ENCODE data around the gene C1QTNF1. TPM values are rescaled to one million over a fixed set of nuclear protein-coding genes. Genes with fewer than 3 reads are reported as not detected.

Gene C1QTNF1
- total RNA-seq, 2 donors from 2014 or later = 445 to 518 TPM

GRCh38 chr17:79074649-79075445 lies 50.9 kb downstream of the C1QTNF1 start, which contains the start of gene ENGASE:
ENGASE (plus strand) TSS chr17:79074824; CDS start chr17:79074945, 121 bp downstream.
- H3K27ac ChIP-seq = peak within 1 kb of the TSS; percentile 76 to 77
- H3K36me3 ChIP-seq = peaks cover 16% of the 10 kb centered on the region
- no peak for TF ChIP-seq CTCF (IDR thresholded peaks at IDR 0.05)
- H3K9me3 ChIP-seq = no peaks in the 10 kb centered on the region
- peak within 1 kb of the TSS; percentile 93 for H3K4me3 ChIP-seq
- peak; percentile 75 for DNase-seq (ENCODE audit: low spot score)
- H3K27me3 ChIP-seq (replicated peaks; ENCODE audit: insufficient read depth) = no peaks in the 10 kb centered on the region
- ATAC-seq (ENCODE audit: insufficient number of reproducible peaks, low FRiP score, low read depth) = peak; percentile 91
- H3K4me1 ChIP-seq (ENCODE audit: control insufficient read depth in 1 of 2, low read depth in 2 of 2) = peaks cover 11 to 28% of the 10 kb centered on the region in 2 donors

DNA sequence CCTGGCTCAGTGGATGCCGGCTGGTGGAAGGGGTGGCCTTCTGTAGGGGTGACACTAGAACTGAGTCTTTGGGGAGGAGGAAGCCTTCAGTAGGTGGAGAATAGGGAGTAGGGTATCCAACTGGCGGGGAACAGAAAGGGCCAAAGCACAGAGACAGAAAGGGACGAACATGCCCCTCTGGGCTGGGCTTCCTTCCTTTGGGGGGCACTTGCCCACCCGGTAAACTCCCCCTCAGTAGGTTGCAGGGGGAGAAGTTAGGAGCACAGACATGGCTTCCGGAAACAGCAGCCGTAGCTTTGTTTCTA lies 51.4 kb downstream of the C1QTNF1 start:
- DNase-seq (ENCODE audit: low spot score) = no peak
- Histone ChIP-seq H3K9me3 (no peaks in the 10 kb centered on the region), H3K27me3 (replicated peaks; ENCODE audit: insufficient read depth) (no peaks in the 10 kb centered on the region), H3K4me1 (ENCODE audit: control insufficient read depth in 1 of 2, low read depth in 2 of 2) (peaks cover 11 to 28% of the 10 kb centered on the region in 2 donors), H3K27ac (peak overlapping the region; percentile 76 to 77), H3K36me3 (peaks cover 22% of the 10 kb centered on the region), H3K4me3 (peak overlapping the region; percentile 93)
- TF ChIP-seq CTCF (IDR thresholded peaks at IDR 0.05) = no peak
- ATAC-seq (ENCODE audit: insufficient number of reproducible peaks, low FRiP score, low read depth) = no peak

- peaks cover 11 to 28% of the 10 kb centered on the region in 2 donors for H3K4me1 ChIP-seq (ENCODE audit: control insufficient read depth in 1 of 2, low read depth in 2 of 2)
- no peak for DNase-seq (ENCODE audit: low spot score)
- H3K4me3 ChIP-seq = peak overlapping the region; percentile 93
- H3K9me3 ChIP-seq = no peaks in the 10 kb centered on the region
- H3K27me3 ChIP-seq (replicated peaks; ENCODE audit: insufficient read depth) = no peaks in the 10 kb centered on the region
- peak overlapping the region; percentile 76 to 77 for H3K27ac ChIP-seq
- no peak for TF ChIP-seq CTCF (IDR thresholded peaks at IDR 0.05)
- ATAC-seq (ENCODE audit: insufficient number of reproducible peaks, low FRiP score, low read depth) = no peak
- H3K36me3 ChIP-seq = peaks cover 27% of the 10 kb centered on the region
Observed at GRCh38 chr17:79075861-79076406, 52.0 kb downstream of the C1QTNF1 start.

GRCh38 chr17:79077587-79077986 lies 53.6 kb downstream of the C1QTNF1 start:
- ATAC-seq (ENCODE audit: insufficient number of reproducible peaks, low FRiP score, low read depth) (no peak), DNase-seq (ENCODE audit: low spot score) (no peak)
- Histone ChIP-seq H3K27ac (no peak overlapping the region), H3K9me3 (no peaks in the 10 kb centered on the region), H3K27me3 (replicated peaks; ENCODE audit: insufficient read depth) (no peaks in the 10 kb centered on the region), H3K4me3 (no peak overlapping the region), H3K4me1 (ENCODE audit: control insufficient read depth in 1 of 2, low read depth in 2 of 2) (peaks cover 11 to 28% of the 10 kb centered on the region in 2 donors), H3K36me3 (peaks cover 32% of the 10 kb centered on the region)
- no peak for TF ChIP-seq CTCF (IDR thresholded peaks at IDR 0.05)

DNA sequence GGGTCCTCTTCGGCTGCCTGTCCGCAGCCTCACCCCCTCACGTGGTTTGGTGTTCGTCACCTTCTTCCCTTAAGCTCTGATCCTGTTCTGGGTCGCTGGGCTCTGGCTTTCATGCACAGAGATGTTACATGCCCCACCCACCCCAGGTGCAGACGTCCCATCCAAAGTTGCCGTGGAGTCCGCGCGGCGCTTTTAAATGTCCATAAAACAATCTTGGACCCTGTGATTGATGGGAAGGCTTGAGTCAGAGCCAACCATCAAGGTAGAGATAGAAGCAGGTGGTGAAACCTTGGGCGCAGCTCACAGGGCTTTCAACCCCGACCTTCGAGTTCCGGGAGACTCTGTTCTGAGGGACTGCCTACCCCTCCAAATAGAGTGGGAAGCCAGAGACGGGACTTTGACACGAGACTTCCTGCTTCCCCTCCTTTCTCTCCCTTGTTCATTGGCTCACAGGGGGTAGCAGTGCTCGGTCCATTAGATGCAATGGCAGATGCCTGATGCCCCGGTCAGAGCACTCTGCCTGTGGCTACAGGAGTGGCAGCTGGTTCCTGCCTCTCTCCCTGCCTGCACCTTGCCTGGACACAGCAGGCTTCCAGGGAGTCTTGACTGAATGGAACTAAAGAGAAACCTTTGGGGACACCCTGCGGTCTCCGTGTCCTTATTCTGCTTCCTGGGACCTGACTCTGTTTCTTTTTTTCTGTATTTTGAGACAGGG lies 54.7 kb downstream of the C1QTNF1 start:
- DNase-seq (ENCODE audit: low spot score) (no peak), ATAC-seq (ENCODE audit: insufficient number of reproducible peaks, low FRiP score, low read depth) (no peak)
- Histone ChIP-seq H3K4me3 (no peak overlapping the region), H3K9me3 (no peaks in the 10 kb centered on the region), H3K36me3 (peaks cover 40% of the 10 kb centered on the region), H3K27ac (no peak overlapping the region), H3K27me3 (replicated peaks; ENCODE audit: insufficient read depth) (no peaks in the 10 kb centered on the region), H3K4me1 (ENCODE audit: control insufficient read depth in 1 of 2, low read depth in 2 of 2) (peaks cover 11 to 21% of the 10 kb centered on the region in 2 donors)
- TF ChIP-seq CTCF (IDR thresholded peaks at IDR 0.05) = no peak

Data from thoracic aorta (tissue), 2 donors.